ENCODE measurements around the gene DCAF8.

DCAF8 gene

GRCh38 chr1:160171980-160172379 is 90.4 kb downstream of the DCAF8 start:
- H3K9me2 ChIP-seq (replicated peaks; ENCODE audit: insufficient read depth, low read length), result no peaks in the 10 kb centered on the region
- H3K9me3 ChIP-seq (replicated peaks; ENCODE audit: insufficient read depth, low read length), result no peaks in the 10 kb centered on the region
- H4K20me1 ChIP-seq (ENCODE audit: insufficient read depth, low read length), result no peaks in the 10 kb centered on the region
- H3K9ac ChIP-seq (ENCODE audit: low read length), result no peak overlapping the region
- H3K27ac ChIP-seq (ENCODE audit: low read length), result no peak overlapping the region
- no peaks in the 10 kb centered on the region for H3K36me3 ChIP-seq (replicated peaks; ENCODE audit: insufficient read depth, low read length)
- H3K27me3 ChIP-seq (replicated peaks; ENCODE audit: insufficient read depth, low read length), result peaks cover 8% of the 10 kb centered on the region; the same call in 1 of the 2 replicates
- H3F3A ChIP-seq (ENCODE audit: insufficient read depth, low read length), result no peaks in the 10 kb centered on the region
- no peaks in the 10 kb centered on the region for H3K79me2 ChIP-seq (ENCODE audit: low read length)
- H3K4me1 ChIP-seq (ENCODE audit: low read length), result no peaks in the 10 kb centered on the region
- H2AFZ ChIP-seq (ENCODE audit: low read length), result no peak overlapping the region
- H3K4me3 ChIP-seq (ENCODE audit: low read length), result no peak overlapping the region
- no peak overlapping the region for H3K4me2 ChIP-seq (ENCODE audit: low read depth, low read length)
- no peak for DNase-seq
- TF ChIP-seq CTCF (IDR thresholded peaks at IDR 0.05; ENCODE audit: low read length), result no peak
- TF ChIP-seq EZH2 (optimal IDR thresholded peaks at IDR 0.05; ENCODE audit: low read depth, low read length), result no peak
- TF ChIP-seq EZH2phosphoT487 (IDR thresholded peaks at IDR 0.05; ENCODE audit: low read length), result no peak

- no peaks in the 10 kb centered on the region for H3K9me2 ChIP-seq (replicated peaks; ENCODE audit: insufficient read depth, low read length)
Observed at GRCh38 chr1:160171354-160171753, 91.0 kb downstream of the DCAF8 start.

GRCh38 chr1:160169553-160170399 is 92.6 kb downstream of the DCAF8 start:
- H3K9me2 ChIP-seq (replicated peaks; ENCODE audit: insufficient read depth, low read length), result no peaks in the 10 kb centered on the region
- no peak overlapping the region for H3K27ac ChIP-seq (ENCODE audit: low read length)
- H4K20me1 ChIP-seq (ENCODE audit: insufficient read depth, low read length), result no peaks in the 10 kb centered on the region
- no peak overlapping the region for H3K4me2 ChIP-seq (ENCODE audit: low read depth, low read length)
- no peak overlapping the region for H2AFZ ChIP-seq (ENCODE audit: low read length)
- H3K4me1 ChIP-seq (ENCODE audit: low read length), result no peaks in the 10 kb centered on the region
- H3K9me3 ChIP-seq (replicated peaks; ENCODE audit: insufficient read depth, low read length), result no peaks in the 10 kb centered on the region
- peaks cover 8% of the 10 kb centered on the region; the same call in 1 of the 2 replicates for H3K27me3 ChIP-seq (replicated peaks; ENCODE audit: insufficient read depth, low read length)
- H3F3A ChIP-seq (ENCODE audit: insufficient read depth, low read length), result no peaks in the 10 kb centered on the region
- TF ChIP-seq EZH2 (optimal IDR thresholded peaks at IDR 0.05; ENCODE audit: low read depth, low read length), result no peak
- TF ChIP-seq EZH2phosphoT487 (IDR thresholded peaks at IDR 0.05; ENCODE audit: low read length), result no peak
- no peak for TF ChIP-seq CTCF (IDR thresholded peaks at IDR 0.05; ENCODE audit: low read length)
- no peaks in the 10 kb centered on the region for H3K79me2 ChIP-seq (ENCODE audit: low read length)
- H3K4me3 ChIP-seq (ENCODE audit: low read length), result no peak overlapping the region
- H3K9ac ChIP-seq (ENCODE audit: low read length), result no peak overlapping the region
- DNase-seq, result no peak
- no peaks in the 10 kb centered on the region for H3K36me3 ChIP-seq (replicated peaks; ENCODE audit: insufficient read depth, low read length)

More at GRCh38 chr1:160171354-160171753, 91.0 kb downstream of the DCAF8 start:
- H3K79me2 ChIP-seq (ENCODE audit: low read length), result no peaks in the 10 kb centered on the region
- H4K20me1 ChIP-seq (ENCODE audit: insufficient read depth, low read length), result no peaks in the 10 kb centered on the region
- peaks cover 8% of the 10 kb centered on the region; the same call in 1 of the 2 replicates for H3K27me3 ChIP-seq (replicated peaks; ENCODE audit: insufficient read depth, low read length)
- no peak overlapping the region for H2AFZ ChIP-seq (ENCODE audit: low read length)
- no peak overlapping the region for H3K9ac ChIP-seq (ENCODE audit: low read length)
- no peak overlapping the region for H3K4me3 ChIP-seq (ENCODE audit: low read length)
- H3K27ac ChIP-seq (ENCODE audit: low read length), result no peak overlapping the region
- no peaks in the 10 kb centered on the region for H3F3A ChIP-seq (ENCODE audit: insufficient read depth, low read length)
- TF ChIP-seq EZH2phosphoT487 (IDR thresholded peaks at IDR 0.05; ENCODE audit: low read length) (no peak), EZH2 (optimal IDR thresholded peaks at IDR 0.05; ENCODE audit: low read depth, low read length) (no peak), CTCF (IDR thresholded peaks at IDR 0.05; ENCODE audit: low read length) (no peak)
- no peak for DNase-seq
- no peaks in the 10 kb centered on the region for H3K9me3 ChIP-seq (replicated peaks; ENCODE audit: insufficient read depth, low read length)
- no peak overlapping the region for H3K4me2 ChIP-seq (ENCODE audit: low read depth, low read length)
- H3K36me3 ChIP-seq (replicated peaks; ENCODE audit: insufficient read depth, low read length), result no peaks in the 10 kb centered on the region
- H3K4me1 ChIP-seq (ENCODE audit: low read length), result no peaks in the 10 kb centered on the region

All from MM.1S (cell line).